ENCODE results near the gene METTL25B.

METTL25B gene

DNA sequence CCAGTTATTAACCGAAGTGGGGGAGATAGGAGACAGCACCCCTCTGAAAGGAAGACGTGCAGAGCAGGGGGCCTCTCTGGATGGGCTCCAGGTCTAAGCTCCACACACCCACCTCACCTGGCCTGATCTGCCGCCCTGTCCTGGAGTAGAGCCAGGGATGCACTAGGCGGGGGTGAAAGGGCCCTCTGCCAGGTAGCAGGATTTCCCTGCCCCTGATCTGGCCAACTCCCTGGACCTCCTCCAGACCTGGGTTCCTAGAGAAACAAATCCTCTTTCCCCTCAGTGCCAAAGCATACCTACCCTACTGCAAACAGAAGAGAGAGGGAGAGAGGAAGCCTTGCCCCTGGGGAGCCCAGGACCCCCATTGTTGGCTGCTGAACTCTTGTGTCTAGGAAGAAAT, 24.9 kb upstream of the METTL25B start:
- no peak for DNase-seq

DNA sequence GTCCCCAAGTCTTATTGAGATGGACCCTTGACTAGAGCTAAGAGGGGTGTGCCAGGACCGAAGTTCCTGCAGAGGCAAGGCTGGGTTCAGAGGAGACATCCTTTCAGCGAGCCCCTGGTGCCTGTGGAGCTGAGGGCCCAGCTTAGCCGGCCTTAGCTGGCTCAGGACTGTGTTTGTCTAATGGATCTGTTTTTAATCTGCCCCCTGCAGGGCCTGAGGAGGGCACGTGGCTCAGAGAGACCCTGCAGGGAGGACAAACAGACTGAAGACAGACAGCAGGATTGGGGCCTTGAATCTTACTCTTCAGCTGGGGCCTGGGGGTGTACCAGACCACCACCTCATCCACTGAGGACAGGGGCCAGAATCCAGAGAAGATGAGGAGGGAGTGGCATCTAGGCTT, 24.5 kb upstream of the METTL25B start:
- DNase-seq, result no peak

DNA sequence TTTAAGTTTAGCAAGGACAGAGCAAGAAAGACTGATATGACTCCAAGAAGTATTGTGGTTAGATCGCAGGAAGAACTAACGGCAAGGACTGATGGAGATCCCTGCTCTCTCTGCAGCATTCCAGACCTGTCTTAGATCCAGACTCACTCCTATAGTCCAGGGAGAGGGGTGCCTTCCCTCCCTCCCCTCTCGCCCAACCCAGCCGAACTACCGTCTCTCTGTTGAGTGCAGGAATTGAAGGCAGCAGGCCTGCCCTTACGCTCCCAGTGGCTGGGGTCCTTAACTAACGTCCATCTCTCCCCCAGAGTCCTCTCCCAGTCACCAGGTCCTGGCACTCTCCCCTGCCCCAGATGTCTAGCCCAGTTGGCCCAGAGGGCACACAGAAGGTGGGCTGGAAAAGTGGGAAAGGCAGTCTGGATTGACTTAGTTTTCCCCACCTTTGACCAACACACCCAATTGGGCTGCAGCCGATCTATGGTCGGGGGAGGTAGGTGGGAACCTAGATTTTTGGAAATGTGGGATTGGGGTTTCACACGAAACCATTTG, 24.0 kb upstream of the METTL25B start:
- no peak for DNase-seq

DNA sequence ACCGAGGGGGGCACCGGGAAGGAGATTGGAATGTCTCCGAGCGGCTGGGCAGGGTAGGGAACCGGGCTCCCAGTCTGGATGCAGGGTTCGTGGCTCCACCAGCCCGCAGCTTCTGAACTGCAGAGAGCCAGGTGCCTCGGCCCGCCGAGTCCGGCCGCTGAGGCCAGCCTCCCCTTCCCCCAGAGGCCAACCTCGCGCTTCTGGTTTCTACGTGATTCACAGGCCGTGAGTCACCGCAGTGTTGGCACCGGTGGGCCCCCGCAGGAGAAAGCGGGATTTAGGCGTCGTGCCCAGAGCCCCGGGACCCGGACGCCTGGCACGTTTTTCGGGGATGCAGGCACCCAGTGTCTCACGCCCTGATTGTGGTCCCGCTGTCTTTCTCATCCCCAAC, 23.3 kb upstream of the METTL25B start:
- no peak for DNase-seq

DNA sequence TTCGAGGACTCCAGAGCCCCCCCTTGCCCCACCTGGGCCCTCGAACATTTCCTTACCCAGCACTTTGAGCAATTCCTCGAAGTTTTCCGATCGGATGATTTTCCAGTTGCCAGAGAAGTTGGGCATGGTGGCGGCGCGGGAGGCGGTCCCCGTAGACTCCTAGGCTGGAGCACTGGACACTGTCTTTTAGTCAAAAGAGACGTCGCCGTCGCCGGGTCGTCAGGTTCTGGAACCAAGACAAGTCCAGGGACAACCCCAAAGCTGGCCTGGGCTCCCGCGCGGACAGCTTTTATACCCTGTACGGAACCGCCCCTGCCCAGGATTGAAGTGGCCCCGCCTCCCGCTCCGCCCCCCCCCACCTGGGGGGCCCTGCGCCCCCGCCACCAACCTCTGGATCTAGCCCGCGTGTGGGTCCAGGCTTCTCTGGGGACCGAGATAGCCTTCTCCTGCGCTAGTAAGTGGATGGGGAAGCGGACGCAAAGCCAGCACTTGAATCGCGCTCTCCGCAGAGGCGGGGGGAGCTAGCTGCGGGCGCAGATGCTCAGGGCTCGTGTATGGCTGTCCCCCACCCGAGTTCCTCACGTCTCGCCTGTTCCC, 22.9 kb upstream of the METTL25B start, which contains the start of gene CRABP2:
Gene CRABP2 (minus strand): TSS at position 263 of the 597 bp plus-strand sequence. CDS start 137 bp downstream, at position 126.
- DNase-seq, result no peak

DNA sequence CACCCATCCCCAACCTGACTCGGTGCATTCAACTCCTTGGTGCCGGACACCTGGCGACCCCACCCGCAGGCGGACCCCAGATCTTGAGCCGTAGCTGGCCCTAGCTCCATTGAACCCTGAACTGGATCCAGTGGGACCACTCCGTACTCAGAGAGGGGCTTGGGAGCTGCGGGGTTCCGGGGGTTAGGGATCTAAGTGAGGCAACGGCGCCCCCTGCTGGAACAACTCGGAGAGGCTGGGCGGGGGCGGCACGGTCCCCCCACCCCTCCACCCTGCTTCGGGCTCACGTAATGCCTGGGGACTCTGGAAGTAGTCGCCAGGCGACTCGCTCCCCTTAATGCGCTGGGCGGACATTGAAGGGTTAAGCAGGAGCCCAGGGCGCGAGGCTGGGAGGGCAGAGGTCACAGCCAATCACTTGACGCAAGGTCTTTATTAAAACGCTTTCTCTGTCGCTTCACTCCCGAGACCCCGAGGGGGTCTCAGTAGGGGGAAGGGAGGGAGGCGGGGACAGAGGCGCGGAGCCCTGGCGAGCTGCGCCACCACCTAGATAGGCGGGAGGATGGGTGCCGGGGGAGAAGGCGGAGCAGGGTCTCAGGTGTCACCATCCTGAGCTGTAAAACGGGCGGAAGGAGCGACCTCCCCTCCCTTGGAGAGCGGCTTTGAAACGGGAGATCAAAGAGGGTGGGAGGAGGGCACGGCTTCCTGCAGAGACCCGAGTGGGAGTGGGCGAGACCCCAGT, 22.2 kb upstream of the METTL25B start:
- peak; percentile 72 for DNase-seq

DNA sequence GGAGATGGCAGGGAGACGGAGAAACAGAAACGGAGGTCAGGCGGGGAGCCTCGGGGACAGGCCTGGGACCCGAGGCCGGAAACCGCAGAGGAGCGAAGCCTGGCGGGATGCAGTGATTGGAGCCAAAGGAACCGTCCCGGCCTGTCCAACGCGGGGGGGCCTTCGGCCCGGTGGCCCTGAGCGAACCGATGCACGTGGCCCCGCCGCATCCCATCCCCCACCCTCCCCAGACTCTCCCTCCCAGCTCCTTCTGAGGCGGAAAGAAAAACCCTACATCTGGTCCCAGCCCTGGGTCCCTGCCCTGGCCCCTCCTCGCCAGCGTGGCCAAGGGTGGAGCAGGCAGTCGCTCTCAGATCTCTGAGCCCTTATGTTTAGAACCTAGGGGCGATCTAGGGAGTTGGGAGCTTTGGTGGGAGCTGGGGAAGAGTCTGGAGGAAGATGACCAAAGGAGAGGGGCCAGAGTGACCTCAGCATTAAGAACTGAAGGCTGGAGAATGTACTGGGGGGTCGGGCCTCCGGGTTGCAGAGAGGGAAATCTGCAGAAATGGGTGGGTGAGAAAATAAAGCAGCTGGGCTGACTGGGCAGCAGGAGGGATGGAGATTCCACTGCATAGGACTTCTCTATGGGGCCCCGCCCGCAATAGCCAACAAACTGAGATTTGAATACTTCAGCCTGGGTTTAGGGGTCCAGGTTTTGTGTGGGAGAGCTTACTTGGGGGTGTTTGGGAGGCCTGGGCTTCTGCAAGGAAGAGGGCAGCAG, 21.4 kb upstream of the METTL25B start:
- peak; percentile 41 for DNase-seq

DNA sequence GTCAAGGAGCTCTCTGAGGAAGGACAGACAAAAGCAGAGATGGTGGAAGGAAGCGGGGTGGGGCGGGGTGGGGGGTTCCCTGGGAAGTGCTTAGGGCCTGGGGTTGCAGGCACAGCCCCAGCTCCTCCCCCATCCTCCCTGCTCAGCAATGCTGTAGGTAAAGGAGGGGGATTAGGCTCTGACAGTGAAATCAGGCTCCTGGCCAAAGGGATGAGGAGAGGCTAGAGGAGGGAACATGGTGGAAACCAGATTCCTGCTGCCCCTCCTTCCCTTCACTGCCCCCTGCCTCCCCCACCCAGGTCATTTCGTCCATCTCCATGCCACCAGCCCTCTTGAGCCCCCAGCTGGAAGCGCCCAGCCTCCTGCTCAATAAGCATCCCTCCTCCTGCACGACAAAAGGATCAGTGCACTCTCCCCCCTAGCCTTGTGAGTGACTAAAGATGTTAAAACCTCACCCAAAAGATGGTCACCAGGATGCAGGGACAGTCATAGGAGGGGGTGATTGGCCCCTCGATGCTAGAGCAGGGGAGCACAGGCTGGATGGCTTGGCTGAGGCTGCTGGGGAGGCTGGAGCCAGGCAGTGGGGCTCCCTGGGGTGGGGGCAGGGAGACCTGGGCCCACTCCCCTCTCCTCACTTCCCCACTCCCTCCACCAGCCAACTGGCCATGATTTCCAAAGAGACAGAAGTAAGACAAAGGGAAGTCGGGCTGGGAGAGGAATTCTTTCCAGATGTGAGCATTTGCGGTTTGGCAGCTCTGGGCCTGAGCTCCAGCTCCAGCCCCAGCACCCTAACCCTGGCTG, 20.7 kb upstream of the METTL25B start:
- DNase-seq, result no peak

DNA sequence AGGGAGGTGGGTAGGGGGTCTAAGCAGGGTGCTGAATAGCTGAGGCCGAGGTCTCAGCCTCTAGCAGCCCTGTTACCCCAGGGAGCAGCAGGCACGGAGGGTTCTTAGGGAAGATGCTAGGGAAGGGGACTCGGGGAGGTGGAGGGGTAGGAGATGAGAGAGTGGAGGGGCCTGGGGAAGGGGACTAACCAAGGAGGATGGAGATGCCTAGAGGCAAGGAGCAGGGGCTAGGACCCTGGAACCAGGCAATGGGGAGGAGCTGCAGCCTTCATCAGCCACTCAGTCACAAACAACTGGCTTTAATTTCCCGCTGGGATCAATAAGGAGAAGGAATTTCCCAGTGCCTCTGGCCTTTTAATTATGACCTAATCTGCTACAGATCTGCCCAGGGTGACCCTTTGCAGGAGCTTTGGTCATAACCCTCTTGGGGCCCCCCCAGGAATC, 20.0 kb upstream of the METTL25B start:
- DNase-seq, result no peak

DNA sequence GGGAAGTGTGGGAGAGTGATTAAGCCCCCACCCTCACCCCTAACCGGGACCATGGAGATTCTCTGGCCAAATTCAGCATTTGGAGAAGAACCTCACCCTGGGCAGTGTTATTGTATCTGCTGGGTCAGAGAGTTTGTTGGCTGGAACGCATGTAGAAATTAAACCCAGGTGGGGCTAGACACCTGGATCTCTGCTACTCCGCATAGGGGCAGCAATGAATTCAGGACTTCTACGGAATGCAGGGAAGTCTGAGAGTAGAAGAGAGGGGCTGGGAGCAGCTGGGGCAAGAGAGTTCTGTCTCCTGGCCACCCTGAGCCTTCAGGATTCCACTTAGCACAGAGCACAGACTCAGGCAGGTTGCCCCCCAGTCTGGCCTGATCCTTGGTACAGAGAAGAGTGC, 19.2 kb upstream of the METTL25B start:
- no peak for DNase-seq

DNA sequence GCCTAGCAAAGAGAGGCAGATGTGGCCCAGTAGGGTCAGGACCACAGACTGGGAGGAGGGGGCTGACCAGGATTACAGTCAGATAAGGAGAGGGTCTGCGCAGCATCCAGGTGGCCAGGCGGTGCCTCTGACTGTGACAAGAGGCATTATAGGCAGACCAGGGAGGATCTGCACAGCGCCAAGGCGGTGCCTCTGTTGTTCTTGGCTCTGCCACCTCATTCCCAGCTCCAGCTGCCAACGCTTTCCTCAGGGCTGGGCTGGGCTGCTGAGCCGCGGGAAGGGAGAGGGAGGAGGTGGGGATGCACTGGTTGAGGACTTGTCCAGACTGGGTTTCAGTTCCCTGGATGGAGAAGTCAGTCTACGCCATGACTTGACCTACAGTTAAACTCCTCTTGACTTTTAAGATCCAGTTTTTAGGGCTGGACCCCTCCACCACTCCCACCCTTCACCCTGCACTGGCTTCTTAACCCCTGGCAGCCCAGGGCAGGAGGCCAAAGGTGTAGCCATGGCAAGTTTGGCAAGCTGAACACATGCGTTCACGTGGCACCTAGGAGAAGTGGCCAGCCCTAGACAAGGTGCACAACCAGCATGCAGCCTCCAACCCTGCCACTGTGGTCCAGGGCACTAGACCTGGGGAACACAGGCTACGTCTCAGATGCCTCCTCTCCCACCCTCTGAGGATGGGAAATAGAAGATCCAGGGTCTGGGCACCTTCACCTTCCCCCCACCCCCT, 18.3 kb upstream of the METTL25B start:
- no peak for DNase-seq

DNA sequence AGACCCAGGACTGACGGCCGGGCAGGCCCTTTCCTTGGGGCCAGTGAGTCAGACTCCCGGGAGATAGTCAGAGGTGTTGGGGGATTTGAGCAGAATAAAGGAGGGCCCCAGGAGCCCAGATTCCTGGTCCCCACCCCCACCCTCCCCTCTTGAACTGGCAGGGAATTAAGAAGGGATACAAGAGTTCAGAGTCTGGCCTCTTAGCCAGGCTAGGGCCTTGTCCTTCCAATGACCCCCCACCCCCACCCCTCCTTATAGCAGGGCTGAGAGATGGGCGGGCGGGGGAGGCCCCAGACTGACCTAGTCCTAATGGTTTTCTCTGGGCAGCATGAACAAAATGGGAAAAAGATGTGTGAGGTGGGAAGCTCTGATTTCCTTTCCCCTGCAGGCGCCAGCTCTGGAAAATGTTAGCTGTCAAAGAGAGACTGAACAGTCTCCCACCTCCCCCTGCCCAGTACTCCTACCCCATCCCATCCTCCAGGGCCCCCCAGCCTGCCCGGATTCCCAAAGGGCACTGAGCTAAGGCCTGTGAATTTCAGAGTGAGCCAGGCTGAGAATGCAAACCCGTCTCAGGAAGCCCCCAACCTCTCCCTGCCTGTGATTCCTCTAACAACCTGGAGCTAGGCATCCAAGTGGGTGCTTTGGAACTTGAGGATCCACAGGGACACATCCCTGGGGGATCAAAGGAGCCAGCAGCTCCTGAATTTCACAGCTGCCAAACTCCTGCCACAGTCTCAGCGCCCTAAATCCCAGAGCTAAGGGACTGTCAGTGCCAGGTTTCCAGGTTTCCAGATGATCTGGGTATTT, 17.1 kb upstream of the METTL25B start:
- no peak for DNase-seq

DNA sequence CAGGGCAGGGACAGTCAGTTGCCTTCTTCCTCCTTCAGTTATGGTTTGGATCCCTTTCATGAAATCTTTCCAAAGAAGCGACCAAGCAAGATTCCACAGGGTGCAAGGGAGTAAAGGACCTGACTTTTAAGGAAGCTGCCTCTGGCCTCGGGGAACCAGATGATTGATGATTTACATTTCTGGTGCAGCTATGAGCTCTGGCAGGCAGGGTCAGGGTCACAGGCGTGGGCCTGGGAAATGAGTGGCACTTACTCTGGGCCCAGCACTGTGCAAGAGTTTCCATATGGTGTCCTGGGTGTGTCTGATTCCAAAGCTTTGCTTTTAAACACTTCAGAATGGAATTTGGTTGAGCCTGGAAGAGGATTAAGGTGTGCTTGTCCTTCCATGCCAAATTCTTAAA, 15.6 kb upstream of the METTL25B start:
- no peak for DNase-seq

DNA sequence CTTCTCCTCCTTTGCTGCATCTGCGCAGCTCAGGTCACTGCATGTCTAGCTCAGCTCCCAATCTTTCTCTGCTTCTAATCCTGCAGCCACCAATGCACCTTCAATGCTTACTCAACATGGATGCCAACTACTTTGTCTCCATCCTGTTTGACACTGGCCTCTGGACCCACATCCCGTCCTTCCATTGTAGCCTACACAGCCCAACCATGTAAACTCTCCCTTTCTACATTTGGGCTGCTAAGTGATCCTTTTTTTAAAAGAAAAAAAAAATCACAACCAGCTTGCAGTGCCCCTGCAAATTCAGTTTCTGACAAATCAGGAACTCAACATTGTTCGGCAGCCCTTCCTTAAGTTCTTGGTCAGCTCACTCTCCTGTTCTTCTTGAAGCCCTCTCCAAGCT, 13.4 kb upstream of the METTL25B start:
- DNase-seq, result no peak

DNA sequence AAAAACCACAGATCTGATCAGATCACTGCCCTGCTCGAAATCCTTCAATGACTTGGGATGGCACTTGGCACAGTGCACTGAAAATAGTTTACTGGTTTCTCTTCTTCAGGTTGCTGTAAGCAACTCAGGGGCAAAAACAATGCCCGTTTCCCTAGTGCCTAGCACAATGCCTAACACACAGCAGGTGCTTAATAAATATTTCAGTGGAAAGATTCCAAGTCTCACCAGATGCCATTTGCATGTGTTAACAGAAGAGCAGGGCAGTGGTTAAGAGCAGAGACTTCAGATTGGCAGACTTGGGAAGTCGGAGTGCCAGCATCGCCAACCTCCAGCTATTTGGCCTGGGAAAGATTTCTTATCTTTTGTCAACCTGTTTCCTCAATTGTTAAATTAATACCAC, 10.9 kb upstream of the METTL25B start:
- no peak for DNase-seq

DNA sequence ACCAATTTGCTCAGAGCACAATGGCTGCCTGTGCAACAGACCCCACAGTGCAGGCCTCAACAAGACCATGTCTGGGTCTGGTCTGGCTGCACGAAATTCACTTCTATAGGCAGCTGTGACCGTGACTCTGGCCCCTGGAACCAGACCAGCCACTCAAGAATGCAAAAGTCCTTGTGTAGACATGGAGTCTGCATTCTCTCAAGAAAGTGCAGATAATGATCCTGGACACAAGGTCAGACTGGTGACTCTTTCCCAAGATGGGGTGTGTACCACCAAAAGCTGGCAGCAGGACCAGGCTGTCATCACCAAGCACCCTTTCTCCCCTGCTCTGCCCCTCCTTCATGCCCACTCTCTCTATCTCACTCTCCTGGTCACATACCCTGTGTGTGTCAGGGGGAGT, 7.1 kb upstream of the METTL25B start:
- no peak for DNase-seq

DNA sequence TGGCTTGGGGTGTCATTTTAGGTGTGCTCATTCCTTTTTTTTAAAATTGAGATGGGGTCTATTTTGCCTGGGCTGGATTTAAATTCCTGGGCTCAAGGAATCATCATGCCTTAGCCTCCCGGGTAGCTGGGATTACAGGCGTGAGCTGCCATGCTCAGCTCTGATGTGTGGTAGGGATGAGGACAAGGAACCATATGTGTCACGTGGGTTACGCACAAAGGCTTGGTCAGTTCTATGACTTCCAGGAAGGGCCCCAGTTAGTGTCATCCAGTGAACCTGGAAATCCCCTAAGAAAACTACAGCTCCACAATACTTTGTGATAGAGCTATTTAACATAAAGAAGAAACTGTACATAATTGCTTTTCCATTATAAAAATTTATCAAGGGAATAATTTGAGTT, 6.7 kb upstream of the METTL25B start:
- DNase-seq, result no peak

DNA sequence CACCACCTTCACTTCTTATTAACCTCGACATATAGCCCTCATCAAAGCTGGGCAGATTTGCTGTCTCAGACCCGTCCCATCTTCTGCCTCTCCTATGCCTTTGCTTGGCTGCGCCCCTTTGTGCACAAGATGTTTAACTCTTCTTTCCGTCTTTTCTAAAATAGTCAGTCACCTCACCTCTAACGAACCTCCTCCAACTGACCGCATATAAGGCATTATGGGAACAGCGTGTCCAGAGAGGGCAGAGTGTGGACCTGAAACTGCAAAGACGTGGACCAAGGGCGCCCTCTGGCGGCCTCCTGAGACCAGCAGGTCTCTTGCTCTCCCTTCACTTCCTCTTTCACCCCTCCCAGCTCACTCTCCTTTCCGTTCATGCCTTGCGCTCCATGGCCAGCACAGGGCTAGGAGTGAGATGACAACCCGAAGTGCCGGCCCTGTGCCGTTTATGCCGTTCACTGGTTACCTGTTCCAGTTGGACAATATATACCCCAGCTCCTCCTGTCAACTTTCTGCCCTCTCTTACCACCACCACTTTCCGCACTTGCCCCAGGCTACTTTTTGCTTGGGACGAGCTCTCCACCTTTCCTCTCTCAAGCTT, 2.5 kb upstream of the METTL25B start:
- DNase-seq, result peak; percentile 83

DNA sequence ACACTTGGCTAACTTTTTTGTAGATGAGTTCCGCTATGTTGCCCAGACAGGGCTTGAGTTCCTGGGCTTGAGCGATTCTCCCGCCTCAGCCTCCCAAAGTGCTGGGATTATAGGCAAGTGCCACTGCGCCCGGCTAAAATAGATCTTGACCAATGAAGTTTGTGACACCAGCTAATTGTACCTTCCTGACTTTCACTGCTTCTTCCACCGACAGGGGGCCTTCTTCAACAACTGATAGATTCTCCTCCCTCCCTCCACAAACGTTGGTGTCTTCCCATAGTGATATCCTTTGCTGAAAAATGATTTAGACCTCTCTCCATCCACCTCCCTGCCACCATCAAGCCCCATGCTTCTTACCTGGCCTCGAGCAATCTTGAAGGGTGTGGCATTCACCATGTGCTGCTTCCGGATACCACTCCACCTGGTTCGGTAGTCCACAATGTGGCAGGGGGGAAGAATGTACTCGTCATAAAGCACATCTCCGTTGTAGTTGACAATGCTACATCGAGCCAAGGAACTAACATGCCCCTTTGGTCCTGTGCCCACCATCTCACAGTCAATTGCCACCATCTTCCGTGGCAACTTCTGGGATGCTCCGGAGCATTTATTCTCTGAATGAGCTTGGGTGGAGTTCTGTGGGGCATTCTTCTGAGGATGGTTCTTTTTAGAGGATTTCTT, 1.6 kb upstream of the METTL25B start:
- DNase-seq, result peak; percentile 66

DNA sequence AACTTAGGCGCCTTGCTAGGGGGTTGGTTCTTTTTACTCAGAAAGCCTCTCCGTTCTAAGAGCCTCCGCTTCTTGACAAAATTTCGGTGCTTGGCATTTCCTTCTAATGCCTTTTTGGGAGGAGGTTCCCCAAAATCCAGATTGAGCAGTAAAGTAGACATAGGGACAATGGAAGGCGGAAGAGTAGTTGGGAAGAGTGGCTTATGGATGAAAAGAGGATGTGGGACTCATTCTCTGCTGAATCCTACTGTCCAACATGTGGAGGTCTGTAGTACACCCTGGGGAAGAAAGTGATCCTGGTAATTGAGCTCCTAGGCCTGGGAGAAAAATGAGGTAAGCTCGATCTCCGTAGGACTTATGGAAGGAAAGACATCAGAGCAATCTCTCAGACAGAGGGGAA, 777 bp upstream of the METTL25B start:
- DNase-seq, result no peak

All from CD4-positive, alpha-beta T cell treated with Interleukin-17A for 1 hour (primary cell).